ENCODE measurements around the gene PAX7.

Gene PAX7

DNA sequence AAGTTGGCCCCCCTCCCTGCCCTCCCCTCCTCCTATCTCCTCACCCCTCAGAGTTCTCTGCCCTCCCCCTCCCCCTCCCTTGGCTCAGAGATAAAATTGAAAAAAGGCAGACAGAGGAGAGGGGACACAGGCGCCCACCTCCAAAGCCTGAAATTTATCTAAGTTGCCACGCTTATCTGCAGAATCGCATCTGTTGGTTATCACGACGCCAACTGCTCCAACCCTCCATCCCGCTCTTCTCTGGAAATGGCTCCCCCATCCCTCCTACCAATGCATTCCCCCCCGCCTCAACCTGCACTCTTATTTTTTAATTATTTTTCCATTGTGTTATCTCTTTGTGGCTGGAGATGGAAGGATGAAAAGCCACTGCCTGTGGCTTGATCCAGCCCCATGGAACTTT is 138.5 kb downstream of the PAX7 start:
- FAIRE-seq, result no peak

DNA sequence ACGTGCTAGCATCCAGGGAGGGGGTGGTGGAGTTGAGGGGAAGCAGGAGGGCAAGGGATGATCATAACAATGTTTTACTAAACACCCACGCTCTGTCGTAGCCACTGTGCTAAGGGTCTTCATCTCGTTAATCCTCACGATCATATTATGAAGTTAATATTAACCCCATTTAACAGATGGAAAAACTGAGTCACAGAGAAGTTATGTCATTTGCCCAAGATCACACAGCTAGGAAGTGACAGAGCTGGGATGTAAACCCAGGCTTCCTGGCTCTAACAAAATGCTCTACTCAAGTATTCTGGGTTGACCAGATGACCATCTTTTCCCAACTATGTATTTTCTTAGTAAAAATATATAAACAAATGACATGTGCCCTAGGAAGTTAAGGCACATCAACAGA is 140.2 kb downstream of the PAX7 start:
- no peak for FAIRE-seq

DNA sequence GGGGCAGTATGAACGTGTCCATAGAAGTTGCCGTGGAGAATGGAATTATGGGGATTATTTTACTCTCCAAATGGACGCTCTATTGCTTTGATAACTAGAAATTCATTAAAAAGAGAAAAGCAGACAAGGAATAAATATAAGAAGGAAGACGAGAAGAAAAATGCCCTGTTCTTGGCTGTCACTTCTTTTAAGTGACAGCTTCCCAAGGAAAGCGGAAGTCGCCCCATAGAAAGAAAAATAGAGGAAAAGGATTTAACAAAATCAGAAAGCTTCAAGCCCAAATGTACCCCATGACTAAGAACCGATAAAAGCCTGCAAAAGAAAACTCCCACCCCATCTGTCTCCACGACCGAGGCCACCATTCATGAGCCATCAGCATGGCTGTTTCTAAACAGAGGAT is 143.1 kb downstream of the PAX7 start:
- no peak for FAIRE-seq

GRCh38 chr1:18775341-18775740 is 144.7 kb downstream of the PAX7 start:
- FAIRE-seq, result no peak

DNA sequence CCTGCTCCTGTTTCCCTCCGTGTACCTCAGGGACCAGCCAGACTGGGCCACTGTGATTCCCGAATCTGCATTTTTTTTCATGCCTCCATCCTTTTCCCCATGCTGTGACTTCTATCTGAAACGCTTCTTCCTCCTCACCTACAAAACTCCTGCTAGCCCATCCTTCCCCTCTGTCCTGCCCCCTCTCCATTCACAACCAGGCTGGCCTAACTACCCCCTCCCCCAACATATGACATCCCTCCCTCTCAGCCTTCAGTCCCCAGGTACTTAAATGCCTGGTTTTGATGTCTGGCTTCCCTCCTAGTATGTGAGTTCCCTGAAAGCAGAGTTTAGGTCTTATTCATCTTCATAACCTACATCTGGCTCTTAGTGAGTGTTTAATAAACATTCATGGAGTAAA is 146.1 kb downstream of the PAX7 start:
- no peak for FAIRE-seq

- no peak for FAIRE-seq
Observed at GRCh38 chr1:18778437-18778836, 147.8 kb downstream of the PAX7 start.

- FAIRE-seq, result no peak
Observed at GRCh38 chr1:18781031-18781430, 150.4 kb downstream of the PAX7 start.

DNA sequence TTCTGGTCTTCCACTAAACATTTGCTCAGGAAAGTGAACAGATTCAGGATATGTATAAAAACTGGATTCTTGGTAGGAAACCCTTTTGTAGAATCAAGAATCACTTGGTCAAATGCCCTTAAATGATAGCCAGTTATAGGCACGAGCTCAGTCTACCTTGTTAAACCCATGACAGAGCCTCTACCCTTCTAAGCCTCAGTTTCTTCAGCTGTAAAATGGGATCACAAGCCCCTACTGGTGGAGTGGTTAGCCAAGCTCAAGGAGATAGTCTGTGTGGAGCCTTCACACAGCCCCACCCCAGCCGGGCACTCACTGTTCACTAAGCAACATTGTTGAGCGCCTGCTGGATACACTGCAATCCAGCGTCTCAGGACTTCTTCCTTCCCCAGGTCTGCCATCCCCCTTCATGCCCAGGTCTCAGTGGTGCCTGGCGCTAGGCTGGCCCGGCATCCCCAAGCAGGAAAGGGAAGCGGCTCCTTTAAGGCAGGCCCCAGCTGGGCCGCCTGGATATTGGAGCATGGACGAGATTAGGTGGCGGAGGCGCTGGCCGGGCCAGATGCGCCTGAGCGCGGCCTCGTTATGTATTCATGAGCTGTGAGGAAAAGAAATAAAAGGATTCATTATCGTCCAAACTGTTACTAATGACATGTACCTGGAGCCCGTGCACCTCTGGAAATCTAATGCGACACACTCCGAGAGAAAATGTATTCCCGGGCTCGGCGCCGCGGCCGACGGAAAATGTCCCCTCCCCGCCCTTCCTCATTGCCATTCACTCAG is 153.2 kb downstream of the PAX7 start:
- no peak for FAIRE-seq

DNA sequence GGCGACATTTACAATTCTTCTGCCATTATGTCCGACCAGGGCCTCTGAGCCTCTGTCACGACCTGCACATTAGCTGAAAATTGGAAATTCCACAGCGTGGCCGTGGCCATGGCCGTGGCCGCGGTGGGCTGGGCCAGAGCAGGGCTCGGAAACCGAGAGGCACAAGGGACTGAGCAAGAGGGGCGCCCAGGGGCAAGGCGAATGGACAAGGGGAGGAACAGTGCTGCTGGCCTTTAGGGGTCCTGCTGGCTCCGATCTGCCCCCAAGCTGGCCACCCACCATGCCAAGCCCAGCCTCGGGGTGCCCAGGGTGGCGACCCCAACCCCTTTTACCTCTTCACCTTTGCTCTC is 153.8 kb downstream of the PAX7 start:
- no peak for FAIRE-seq

DNA sequence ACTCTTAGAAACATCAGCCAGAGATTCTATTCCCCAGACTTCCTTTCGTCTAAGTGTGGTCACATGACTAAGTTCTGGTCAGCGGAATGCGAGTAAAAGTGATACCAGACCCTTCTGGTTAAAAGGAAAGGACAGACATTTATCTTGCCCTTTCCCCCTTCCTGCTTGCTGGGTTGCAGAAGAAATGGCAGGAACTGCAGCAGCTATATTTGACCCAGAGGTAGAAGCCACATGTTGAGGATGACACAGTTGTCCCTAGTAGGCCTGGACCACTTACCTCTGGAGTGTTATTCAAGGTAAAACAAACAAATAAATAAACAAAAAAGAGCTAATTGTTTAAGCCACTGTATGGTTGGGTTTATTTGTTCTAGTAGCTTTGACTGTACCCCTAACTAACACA is 155.5 kb downstream of the PAX7 start:
- no peak for FAIRE-seq

DNA sequence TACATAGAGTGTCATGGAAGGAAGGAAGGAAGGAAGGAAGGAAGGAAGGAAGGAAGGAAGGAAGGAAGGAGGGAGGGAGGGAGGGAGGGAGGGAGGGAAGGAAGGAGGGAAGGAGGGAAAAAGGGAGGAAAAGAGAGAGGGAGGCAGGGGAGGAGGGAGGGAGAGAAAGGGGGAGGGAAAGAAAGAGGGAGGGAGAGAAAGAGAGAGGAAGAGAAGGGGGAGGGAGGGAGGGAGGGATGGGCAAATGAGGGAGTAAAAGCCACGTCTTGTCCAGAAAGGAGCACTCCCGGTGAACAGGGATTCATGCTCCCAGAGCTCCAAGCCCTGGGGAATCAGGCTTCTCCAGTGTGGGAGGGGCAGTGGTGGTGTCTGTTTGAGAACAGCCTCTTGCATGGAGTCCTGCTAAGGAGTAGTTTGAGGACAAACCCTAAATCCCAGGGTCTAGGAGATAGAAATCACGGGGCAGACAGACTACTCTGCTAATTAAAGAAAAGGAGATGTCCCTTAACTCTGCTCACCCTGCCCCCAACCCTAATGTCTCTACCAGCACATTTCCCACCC is 157.3 kb downstream of the PAX7 start:
- FAIRE-seq, result no peak

GRCh38 chr1:18789246-18789645 is 158.6 kb downstream of the PAX7 start:
- no peak for FAIRE-seq

- FAIRE-seq, result no peak
Observed at GRCh38 chr1:18792747-18793146, 162.1 kb downstream of the PAX7 start.

DNA sequence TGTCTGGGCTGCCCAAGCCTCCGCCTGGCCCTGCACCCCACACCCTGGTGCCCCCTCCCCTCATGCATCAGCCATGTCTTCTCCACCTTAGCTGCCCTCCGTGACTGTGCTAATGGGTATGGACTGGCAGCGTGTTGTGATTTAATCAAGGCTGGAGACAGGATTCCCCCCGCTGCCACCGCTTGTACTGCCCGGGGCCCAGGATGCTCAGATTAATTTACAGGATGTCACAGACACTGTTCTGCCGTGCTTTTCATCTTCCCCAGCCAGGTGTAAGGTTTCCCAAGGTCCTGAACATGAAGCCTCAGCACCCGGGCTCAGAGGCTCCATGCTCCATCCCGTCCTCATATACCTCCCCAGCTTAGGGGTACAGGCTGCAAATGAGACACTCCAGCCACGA is 162.5 kb downstream of the PAX7 start:
- FAIRE-seq, result no peak

GRCh38 chr1:18794051-18794450 is 163.4 kb downstream of the PAX7 start:
- no peak for FAIRE-seq

GRCh38 chr1:18794561-18794960 is 163.9 kb downstream of the PAX7 start:
- FAIRE-seq, result no peak

DNA sequence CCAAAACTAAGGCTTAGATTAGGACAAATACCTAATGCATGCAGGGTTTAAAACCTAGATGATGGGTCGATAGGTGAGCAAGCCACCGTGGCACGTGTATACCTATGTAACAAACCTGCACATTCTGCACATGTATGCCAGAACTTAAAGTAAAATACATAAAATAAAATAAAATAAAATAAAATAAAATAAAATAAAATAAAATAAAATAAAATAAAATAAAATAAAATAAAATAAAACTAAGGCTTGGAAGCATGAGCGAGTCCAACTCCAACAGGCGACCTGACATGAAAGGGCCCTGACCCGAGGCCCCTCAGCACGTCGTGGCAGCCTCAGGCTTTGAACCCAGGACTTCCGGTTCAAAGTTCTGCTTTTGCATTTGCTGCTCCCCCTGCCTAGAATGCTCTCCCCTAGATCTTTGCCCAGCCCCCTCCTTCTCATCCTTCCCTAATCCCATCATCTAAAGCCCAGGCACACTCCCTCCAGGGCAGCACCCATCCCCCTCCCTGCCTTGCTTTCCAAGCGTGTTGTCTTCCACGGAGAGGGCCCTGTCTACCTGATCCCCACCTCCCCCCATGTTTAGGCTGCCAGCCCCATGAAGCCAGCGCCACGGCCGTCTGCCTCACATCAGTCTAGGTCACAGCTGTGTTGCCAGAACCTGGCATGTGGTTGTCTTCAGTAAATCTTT is 164.5 kb downstream of the PAX7 start:
- FAIRE-seq, result no peak

DNA sequence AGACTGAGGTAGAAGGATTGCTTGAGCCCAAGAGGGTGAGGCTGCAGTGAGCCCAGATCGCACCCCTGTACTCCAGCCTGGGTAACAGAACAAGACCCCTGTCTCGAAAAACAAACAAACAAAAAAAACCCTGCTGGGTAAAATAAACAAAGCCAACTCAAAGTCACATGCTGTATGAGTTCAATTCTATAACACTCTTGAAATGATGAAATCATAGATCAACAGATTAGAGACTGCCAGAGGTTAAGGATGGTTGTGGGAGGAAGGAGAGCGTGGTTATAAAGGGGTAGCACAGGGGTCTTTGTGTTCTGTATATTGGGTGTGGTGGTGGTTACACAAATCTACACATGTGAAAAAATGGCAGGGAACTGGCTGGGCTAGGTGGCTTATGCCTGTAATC is 166.3 kb downstream of the PAX7 start:
- no peak for FAIRE-seq

Measured in G401.6 (cell line).